Neural progenitor cell (in vitro differentiated cells): ENCODE data around the gene PTPN5. TPM values are rescaled to one million over a fixed set of nuclear protein-coding genes. Genes with fewer than 3 reads are reported as not detected.

Experiments used
- DNase-seq: peaks from one replicate; pipeline ENCODE4 v3.0.0-alpha.2; 2016; ENCODE audit warnings: low spot score
- H2AFZ ChIP-seq: fragments of 200-600 bp; sonication (generic); replicated peaks from 2 replicates; pipeline ENCODE4 v1.6.1; 2016; ENCODE audit warnings: antibody characterized with exemption
- H3F3A ChIP-seq: fragments of 200-600 bp; sonication (generic); 2 replicates; pipeline ENCODE4 v1.6.1; 2016; ENCODE audit warnings: antibody characterized with exemption, low read depth
- H3K27ac ChIP-seq: fragments of 200-600 bp; sonication (generic); 2 replicates; pipeline ENCODE4 v1.5.1; 2016; ENCODE audit warnings: mild to moderate bottlenecking
- H3K27me3 ChIP-seq: fragments of 200-600 bp; sonication (generic); 2 replicates; pipeline ENCODE4 v1.6.1; 2016; ENCODE audit warnings: mild to moderate bottlenecking, moderate library complexity
- H3K36me3 ChIP-seq: fragments of 200-600 bp; sonication (generic); 2 replicates; pipeline ENCODE4 v1.5.1; 2016
- H3K4me1 ChIP-seq: fragments of 200-600 bp; sonication (generic); 2 replicates; pipeline ENCODE4 v1.6.1; 2016; ENCODE audit warnings: mixed run types
- H3K4me2 ChIP-seq: fragments of 200-600 bp; sonication (generic); 2 replicates; pipeline ENCODE4 v1.6.1; 2016
- H3K4me3 ChIP-seq: fragments of 200-600 bp; sonication (generic); 2 replicates; pipeline ENCODE4 v1.5.1; 2016
- H3K79me2 ChIP-seq: fragments of 200-600 bp; sonication (generic); 2 replicates; pipeline ENCODE4 v1.6.1; 2016; ENCODE audit warnings: low read depth
- H3K9ac ChIP-seq: fragments of 200-600 bp; sonication (generic); 2 replicates; pipeline ENCODE4 v1.6.1; 2016
- H3K9me3 ChIP-seq: fragments of 200-600 bp; sonication (generic); 2 replicates; pipeline ENCODE4 v1.5.1; 2016; ENCODE audit warnings: low read depth
- H4K20me1 ChIP-seq: fragments of 200-600 bp; sonication (generic); 2 replicates; pipeline ENCODE4 v1.6.1; 2016; ENCODE audit warnings: low read depth
- H3K27ac Mint-ChIP-seq: 3 replicates; pipeline ENCODE4 v1.8.0; 2021; ENCODE audit warnings: mixed read lengths
- H3K27me3 Mint-ChIP-seq: 2 replicates; pipeline ENCODE4 v1.8.0; 2022; ENCODE audit warnings: low read depth, mild to moderate bottlenecking, inconsistent platforms, moderate library complexity, mixed read lengths; ENCODE audit not compliant: insufficient read depth
- H3K36me3 Mint-ChIP-seq: 3 replicates; pipeline ENCODE4 v1.8.0; 2021; ENCODE audit warnings: mixed read lengths
- H3K4me1 Mint-ChIP-seq: 3 replicates; pipeline ENCODE4 v1.8.0; 2021; ENCODE audit warnings: mixed read lengths
- H3K4me3 Mint-ChIP-seq: 3 replicates; pipeline ENCODE4 v1.8.0; 2021; ENCODE audit warnings: mild to moderate bottlenecking, moderate library complexity, mixed read lengths
- H3K9me3 Mint-ChIP-seq: 3 replicates; pipeline ENCODE4 v1.8.0; 2020; ENCODE audit warnings: mixed read lengths
- EZH2 ChIP-seq: fragments of 200-600 bp; sonication (generic); IDR thresholded peaks from 2 replicates; pipeline ENCODE4 v1.6.1; 2017; ENCODE audit warnings: antibody characterized with exemption, mild to moderate bottlenecking, moderate library complexity
- EZH2phosphoT487 ChIP-seq: fragments of 200-600 bp; sonication (generic); IDR thresholded peaks from 2 replicates; pipeline ENCODE4 v1.6.1; 2017; ENCODE audit warnings: antibody characterized with exemption
- total RNA-seq: library from RNA; depleted of rRNA; stranded (reverse); fragments of >200 nt; gene quantifications from 2 replicates; pipeline ENCODE4 v1.2.3, GENCODE V29; 2015; ENCODE audit warnings: low replicate concordance
- TF ChIP-seq, protein P1 (sequence below): fragments of 200-600 bp; sonication (generic); IDR thresholded peaks from 2 replicates; pipeline ENCODE4 v1.5.1; 2017; ENCODE audit warnings: antibody characterized with exemption, mild to moderate bottlenecking

Gene PTPN5
- total RNA-seq, 1 donor from 2014 or later = 8.5 TPM

DNA sequence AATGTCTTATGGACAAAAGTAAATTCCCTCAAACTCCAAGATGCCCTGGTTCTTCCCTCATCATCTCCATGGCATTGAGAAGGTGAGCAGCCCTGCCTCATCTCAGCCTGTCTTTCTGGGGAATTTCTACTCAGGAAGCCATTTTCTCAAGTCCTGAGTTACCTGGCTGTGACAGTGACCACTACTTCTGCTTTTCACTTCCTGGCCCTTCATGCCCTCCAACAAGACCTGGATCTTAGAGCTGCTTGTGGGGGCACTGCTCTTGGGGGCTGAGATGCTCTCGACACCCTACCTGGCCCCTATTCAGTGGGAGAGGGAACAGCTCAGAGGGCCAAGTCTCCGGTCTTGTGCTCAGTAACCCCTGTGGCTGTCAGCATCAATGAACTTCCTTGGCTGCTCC is 60.2 kb downstream of the PTPN5 start:
- Histone ChIP-seq H3K4me3 (no peak overlapping the region), H3K27me3 (no peaks in the 10 kb centered on the region), H3K79me2 (no peaks in the 10 kb centered on the region), H3K27ac (no peak overlapping the region), H3K4me2 (no peak overlapping the region), H2AFZ (no peak overlapping the region), H3K36me3 (no peaks in the 10 kb centered on the region), H4K20me1 (no peaks in the 10 kb centered on the region), H3K9ac (no peak overlapping the region), H3K9me3 (no peaks in the 10 kb centered on the region), H3F3A (no peaks in the 10 kb centered on the region), H3K4me1 (peaks cover 3% of the 10 kb centered on the region)
- H3K27me3 Mint-ChIP-seq = peaks cover 2% of the 10 kb centered on the region
- no peak overlapping the region for H3K27ac Mint-ChIP-seq
- peaks cover 8% of the 10 kb centered on the region for H3K4me1 Mint-ChIP-seq
- no peaks in the 10 kb centered on the region for H3K9me3 Mint-ChIP-seq
- DNase-seq = no peak
- no peaks in the 10 kb centered on the region for H3K36me3 Mint-ChIP-seq
- TF ChIP-seq, protein P1, sequence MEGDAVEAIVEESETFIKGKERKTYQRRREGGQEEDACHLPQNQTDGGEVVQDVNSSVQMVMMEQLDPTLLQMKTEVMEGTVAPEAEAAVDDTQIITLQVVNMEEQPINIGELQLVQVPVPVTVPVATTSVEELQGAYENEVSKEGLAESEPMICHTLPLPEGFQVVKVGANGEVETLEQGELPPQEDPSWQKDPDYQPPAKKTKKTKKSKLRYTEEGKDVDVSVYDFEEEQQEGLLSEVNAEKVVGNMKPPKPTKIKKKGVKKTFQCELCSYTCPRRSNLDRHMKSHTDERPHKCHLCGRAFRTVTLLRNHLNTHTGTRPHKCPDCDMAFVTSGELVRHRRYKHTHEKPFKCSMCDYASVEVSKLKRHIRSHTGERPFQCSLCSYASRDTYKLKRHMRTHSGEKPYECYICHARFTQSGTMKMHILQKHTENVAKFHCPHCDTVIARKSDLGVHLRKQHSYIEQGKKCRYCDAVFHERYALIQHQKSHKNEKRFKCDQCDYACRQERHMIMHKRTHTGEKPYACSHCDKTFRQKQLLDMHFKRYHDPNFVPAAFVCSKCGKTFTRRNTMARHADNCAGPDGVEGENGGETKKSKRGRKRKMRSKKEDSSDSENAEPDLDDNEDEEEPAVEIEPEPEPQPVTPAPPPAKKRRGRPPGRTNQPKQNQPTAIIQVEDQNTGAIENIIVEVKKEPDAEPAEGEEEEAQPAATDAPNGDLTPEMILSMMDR = no peak
- TF ChIP-seq EZH2phosphoT487 (no peak), EZH2 (no peak)
- no peak overlapping the region for H3K4me3 Mint-ChIP-seq

DNA sequence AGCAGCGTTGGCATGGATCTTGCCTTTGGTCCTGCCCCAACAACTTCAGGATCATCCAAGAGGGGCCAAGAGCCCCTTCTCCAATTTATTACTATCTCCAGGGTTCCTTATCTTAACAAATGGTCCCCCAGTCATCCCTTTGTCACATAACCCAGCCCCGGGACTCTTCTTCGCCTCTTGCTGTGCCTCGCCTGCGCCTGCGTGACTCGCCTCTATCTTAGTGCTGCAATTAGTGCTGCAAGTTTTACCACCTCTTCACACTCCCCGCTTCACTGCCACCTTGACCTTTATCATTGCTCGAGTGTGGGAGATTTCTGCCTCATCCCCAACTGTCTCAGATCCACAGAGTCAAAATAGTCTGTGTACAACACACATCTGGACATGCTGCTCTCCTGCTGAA is 61.6 kb downstream of the PTPN5 start:
- no peaks in the 10 kb centered on the region for H3K9me3 Mint-ChIP-seq
- Histone ChIP-seq H2AFZ (no peak overlapping the region), H3F3A (no peaks in the 10 kb centered on the region)

GRCh38 chr11:18729426-18729825 is 62.2 kb downstream of the PTPN5 start:
- H3K4me1 Mint-ChIP-seq = peaks cover 8% of the 10 kb centered on the region
- peaks cover 9% of the 10 kb centered on the region for H3K4me1 ChIP-seq
- H3K27me3 Mint-ChIP-seq = peaks cover 2% of the 10 kb centered on the region
- H3K27ac ChIP-seq = no peak overlapping the region
- no peak overlapping the region for H2AFZ ChIP-seq
- no peak overlapping the region for H3K4me3 ChIP-seq
- H3K9me3 Mint-ChIP-seq = no peaks in the 10 kb centered on the region
- H3K36me3 Mint-ChIP-seq = no peaks in the 10 kb centered on the region
- no peaks in the 10 kb centered on the region for H3K27me3 ChIP-seq
- TF ChIP-seq EZH2 (no peak), EZH2phosphoT487 (no peak)
- TF ChIP-seq, protein P1 = no peak
- DNase-seq = no peak
- no peak overlapping the region for H3K4me2 ChIP-seq
- H3K4me3 Mint-ChIP-seq = no peak overlapping the region
- no peaks in the 10 kb centered on the region for H3K79me2 ChIP-seq
- no peak overlapping the region for H3K27ac Mint-ChIP-seq
- no peaks in the 10 kb centered on the region for H4K20me1 ChIP-seq
- H3K36me3 ChIP-seq = no peaks in the 10 kb centered on the region
- H3K9ac ChIP-seq = no peak overlapping the region
- H3K9me3 ChIP-seq = no peaks in the 10 kb centered on the region
- no peaks in the 10 kb centered on the region for H3F3A ChIP-seq

More for the DNA sequence above, 61.6 kb downstream of the PTPN5 start:
- H3K27ac Mint-ChIP-seq = no peak overlapping the region
- no peak for DNase-seq
- peaks cover 2% of the 10 kb centered on the region for H3K27me3 Mint-ChIP-seq
- Histone ChIP-seq H3K27me3 (no peaks in the 10 kb centered on the region), H4K20me1 (no peaks in the 10 kb centered on the region), H3K9ac (no peak overlapping the region), H3K9me3 (no peaks in the 10 kb centered on the region), H3K79me2 (no peaks in the 10 kb centered on the region), H3K4me3 (no peak overlapping the region), H3K36me3 (no peaks in the 10 kb centered on the region), H3K4me1 (peaks cover 9% of the 10 kb centered on the region), H3K27ac (no peak overlapping the region), H3K4me2 (no peak overlapping the region)
- H3K4me1 Mint-ChIP-seq = peaks cover 8% of the 10 kb centered on the region
- no peaks in the 10 kb centered on the region for H3K36me3 Mint-ChIP-seq
- no peak overlapping the region for H3K4me3 Mint-ChIP-seq
- TF ChIP-seq, protein P1 = no peak
- TF ChIP-seq EZH2phosphoT487 (no peak), EZH2 (no peak)

GRCh38 chr11:18728658-18729057 is 62.9 kb downstream of the PTPN5 start:
- H2AFZ ChIP-seq = no peak overlapping the region
- H3K4me1 ChIP-seq = peaks cover 14% of the 10 kb centered on the region
- Mint-ChIP-seq H3K36me3 (no peaks in the 10 kb centered on the region), H3K4me3 (no peak overlapping the region), H3K27ac (no peak overlapping the region), H3K4me1 (peaks cover 13% of the 10 kb centered on the region), H3K9me3 (no peaks in the 10 kb centered on the region), H3K27me3 (peaks cover 2% of the 10 kb centered on the region)
- no peak for DNase-seq
- H3F3A ChIP-seq = no peaks in the 10 kb centered on the region
- no peaks in the 10 kb centered on the region for H3K9me3 ChIP-seq
- no peaks in the 10 kb centered on the region for H3K36me3 ChIP-seq
- no peaks in the 10 kb centered on the region for H3K27me3 ChIP-seq
- TF ChIP-seq EZH2 = no peak
- TF ChIP-seq, protein P1 = no peak
- no peak for TF ChIP-seq EZH2phosphoT487
- no peaks in the 10 kb centered on the region for H3K79me2 ChIP-seq
- H4K20me1 ChIP-seq = no peaks in the 10 kb centered on the region
- no peak overlapping the region for H3K4me2 ChIP-seq
- no peak overlapping the region for H3K27ac ChIP-seq
- H3K9ac ChIP-seq = no peak overlapping the region
- no peak overlapping the region for H3K4me3 ChIP-seq
